Measurements from ENCODE around the gene TACSTD2. TPM values are rescaled to one million over a fixed set of nuclear protein-coding genes. Genes with fewer than 3 reads are reported as not detected.

TACSTD2 gene
- total and polyA plus RNA-seq, 2 of the 4 experiments (the other 2 are of a cell fraction), result not detected

GRCh38 chr1:58620259-58620658 is 43.2 kb upstream of the TACSTD2 start:
- dilution Hi-C loops (cut with HindIII; ENCODE audit: low sequenced_read_pairs, unreplicated experiment) (no loop called here), in situ Hi-C loops (cut with MboI; ENCODE audit: low sequenced_read_pairs) (no loop called here), intact Hi-C loops (cut with micrococcal nuclease) (no loop called here)
- H3K4ac ChIP-seq (ENCODE audit: low read depth, low read length), result no peak overlapping the region
- no peaks in the 10 kb centered on the region for H3K9me3 ChIP-seq (ENCODE audit: control insufficient read depth, insufficient read depth, low read length)
- no peak for TF ChIP-seq POLR2A (IDR thresholded peaks at IDR 0.05; ENCODE audit: low read depth, low read length)
- no peak for TF ChIP-seq ELK1 (IDR thresholded peaks at IDR 0.05; ENCODE audit: borderline replicate concordance, low read depth, low read length)
- no peak for TF ChIP-seq MAZ (IDR thresholded peaks at IDR 0.05; ENCODE audit: borderline replicate concordance, low read depth, low read length)
- TF ChIP-seq USF2 (IDR thresholded peaks at IDR 0.05; ENCODE audit: low read depth, low read length), result no peak
- no peak for TF ChIP-seq RAD21 (IDR thresholded peaks at IDR 0.05; ENCODE audit: low read length)
- no peak for TF ChIP-seq CTCF (conservative IDR thresholded peaks at IDR 0.05; ENCODE audit: low read depth, low read length)
- no peak for TF ChIP-seq CEBPB (IDR thresholded peaks at IDR 0.05; ENCODE audit: low read depth, low read length)
- no peak for TF ChIP-seq FOS (IDR thresholded peaks at IDR 0.05; ENCODE audit: low read depth, low read length)
- no peak overlapping the region for H4K8ac ChIP-seq (ENCODE audit: low read depth in 2 of 2, low read length in 2 of 2)
- H3K9me1 ChIP-seq (ENCODE audit: insufficient read depth, low read length), result peaks cover 4% of the 10 kb centered on the region; the same call in 1 of the 2 replicates
- no peak overlapping the region for H3K4me3 ChIP-seq (ENCODE audit: insufficient read depth, low read depth, low read length)
- no peak overlapping the region for H3K27ac ChIP-seq (ENCODE audit: insufficient read depth, low read length)
- H3K4me1 ChIP-seq (ENCODE audit: control insufficient read depth, insufficient read depth, low read length), result peaks cover 4% of the 10 kb centered on the region
- no peak overlapping the region for H3K23ac ChIP-seq (ENCODE audit: low read depth, low read length)
- no peaks in the 10 kb centered on the region for H3K79me1 ChIP-seq (ENCODE audit: low read depth in 1 of 2, low read length in 2 of 2)
- H3K4me2 ChIP-seq (ENCODE audit: low read depth, low read length), result no peak overlapping the region
- H3K27me3 ChIP-seq (ENCODE audit: control insufficient read depth, insufficient read depth, low read length), result no peaks in the 10 kb centered on the region; the same call in 1 of the 2 replicates
- no peaks in the 10 kb centered on the region for H4K20me1 ChIP-seq (ENCODE audit: insufficient read depth, low read length)
- H2AFZ ChIP-seq (replicated peaks; ENCODE audit: low read length, poor library complexity), result no peak overlapping the region
- H4K91ac ChIP-seq (ENCODE audit: insufficient read depth, low read depth, low read length), result no peak overlapping the region
- no peak overlapping the region for H2AK9ac ChIP-seq (replicated peaks; ENCODE audit: low read depth, low read length, poor library complexity)
- H4K5ac ChIP-seq (ENCODE audit: low read depth, low read length), result no peak overlapping the region
- ATAC-seq (ENCODE audit: low read depth) (no peak), DNase-seq (no peak)
- no peak overlapping the region for H3K14ac ChIP-seq (replicated peaks; ENCODE audit: low read depth, low read length)
- no peak overlapping the region for H2BK20ac ChIP-seq (ENCODE audit: low read depth, low read length)
- BruUV-seq (replicated peaks), result no TSS peak
- no peak overlapping the region for H2BK15ac ChIP-seq (ENCODE audit: low read depth, low read length)
- WGBS, 2 experiments (ENCODE audit: extremely low coverage in 2 of 2, insufficient read length in 1 of 2), result no CpG with 5 or more reads among the region's 7 CpGs
- H2BK5ac ChIP-seq (ENCODE audit: low read depth, low read length, poor library complexity, severe bottlenecking), result no peak overlapping the region
- no peak overlapping the region for H2BK120ac ChIP-seq (ENCODE audit: low read depth, low read length)
- ChIA-PET CTCF (no interaction called here), POLR2A (ENCODE audit: unreplicated experiment) (no interaction called here)
- H3K18ac ChIP-seq (ENCODE audit: low read depth, low read length), result no peak overlapping the region
- H3K9ac ChIP-seq (ENCODE audit: low read depth, low read length), result no peak overlapping the region
- no peak overlapping the region for H3K56ac ChIP-seq (ENCODE audit: extremely low read depth, insufficient read depth, low read length)
- no peaks in the 10 kb centered on the region for H3K36me3 ChIP-seq (ENCODE audit: control insufficient read depth, insufficient read depth, low read length)
- 0 out of 2 replicates have a peak overlapping the region, but pooled peaks have one; percentile 21 for H2AK5ac ChIP-seq (ENCODE audit: low read depth, low read length)

All from IMR-90 (cell line).